Glomerular visceral epithelial cell (primary cell): ENCODE results near the gene SORCS2.

Experiments
- DNase-seq: peaks from one replicate; pipeline ENCODE4 v3.0.0-alpha.2; 2016; ENCODE audit errors: extremely low spot score

SORCS2 gene

DNA sequence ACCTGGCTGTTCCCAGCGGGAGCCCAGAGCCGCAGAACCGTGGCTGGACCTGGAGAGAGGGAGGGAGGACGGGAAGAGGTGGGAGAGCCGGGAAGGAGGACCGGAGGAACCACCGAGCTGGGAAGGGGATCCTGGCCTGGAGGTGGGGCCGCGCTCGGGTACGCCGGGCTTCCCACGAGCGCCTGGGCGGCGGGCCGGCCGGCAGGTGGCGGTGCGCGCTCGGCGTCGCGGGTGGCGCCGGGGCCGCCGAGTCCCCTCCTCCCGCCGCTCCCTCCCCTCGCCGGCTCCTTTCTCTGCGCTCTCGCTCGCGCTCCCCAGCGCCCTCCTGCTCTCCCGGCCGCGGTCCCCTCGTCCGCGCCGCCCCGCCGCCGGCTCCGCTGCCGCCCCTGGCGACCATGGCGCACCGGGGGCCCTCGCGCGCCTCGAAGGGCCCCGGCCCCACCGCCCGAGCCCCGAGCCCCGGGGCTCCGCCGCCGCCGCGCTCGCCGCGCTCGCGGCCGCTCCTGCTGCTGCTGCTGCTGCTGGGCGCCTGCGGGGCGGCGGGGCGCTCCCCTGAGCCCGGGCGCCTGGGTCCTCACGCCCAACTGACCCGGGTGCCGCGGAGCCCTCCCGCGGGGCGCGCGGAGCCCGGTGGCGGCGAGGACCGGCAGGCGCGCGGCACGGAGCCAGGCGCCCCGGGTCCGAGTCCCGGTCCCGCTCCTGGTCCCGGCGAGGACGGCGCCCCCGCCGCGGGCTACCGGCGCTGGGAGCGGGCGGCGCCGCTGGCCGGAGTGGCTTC is at the start of gene SORCS2:
TSS of gene SORCS2 (plus strand) at position 287 of the 778 bp plus-strand sequence.
- DNase-seq, result peak; percentile 74

DNA sequence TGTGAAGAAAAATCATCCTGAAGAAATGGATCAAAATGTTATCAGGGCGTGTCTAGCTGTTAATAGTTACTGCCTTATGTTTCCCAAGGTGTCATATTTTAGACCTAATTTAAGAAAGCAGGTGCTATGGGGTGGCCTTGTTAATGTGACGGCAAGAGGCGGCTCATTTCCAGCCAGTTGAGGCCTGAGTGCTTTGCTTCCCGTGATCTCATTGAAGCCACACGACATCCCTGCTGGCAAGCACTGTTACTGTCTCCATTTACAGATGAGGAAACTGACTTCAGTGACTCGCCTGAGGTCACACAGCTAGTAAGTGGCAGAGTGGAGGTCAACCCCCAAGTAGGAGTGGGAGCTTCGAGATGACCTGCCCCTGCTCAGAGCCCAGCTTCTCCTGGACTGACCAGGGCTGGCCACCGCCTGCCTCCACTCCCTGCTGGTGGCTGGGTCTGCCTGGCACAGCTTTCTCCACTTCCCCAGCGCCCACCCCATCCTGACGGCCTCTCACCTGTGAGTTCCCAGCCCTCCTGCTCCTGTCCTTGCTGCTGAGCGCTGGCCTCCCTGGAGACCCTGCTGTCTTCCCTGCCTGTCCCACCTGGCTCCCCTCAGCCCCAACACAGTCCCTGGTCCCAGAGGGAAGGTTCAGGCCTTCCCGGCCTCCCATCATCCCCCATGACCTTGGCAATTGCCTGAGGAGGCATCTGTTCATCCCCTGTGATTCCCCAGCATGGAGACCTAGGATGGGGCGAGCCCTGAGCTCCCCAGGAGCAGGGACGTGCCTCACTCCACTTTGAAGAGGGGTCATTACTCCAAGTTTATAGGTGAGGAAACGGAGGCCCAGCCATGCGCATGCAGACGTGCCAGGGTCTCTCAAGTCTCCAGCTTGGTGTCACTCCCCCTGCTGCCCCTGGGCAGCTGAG is 47.7 kb upstream of the SORCS2 start:
- no peak for DNase-seq

DNA sequence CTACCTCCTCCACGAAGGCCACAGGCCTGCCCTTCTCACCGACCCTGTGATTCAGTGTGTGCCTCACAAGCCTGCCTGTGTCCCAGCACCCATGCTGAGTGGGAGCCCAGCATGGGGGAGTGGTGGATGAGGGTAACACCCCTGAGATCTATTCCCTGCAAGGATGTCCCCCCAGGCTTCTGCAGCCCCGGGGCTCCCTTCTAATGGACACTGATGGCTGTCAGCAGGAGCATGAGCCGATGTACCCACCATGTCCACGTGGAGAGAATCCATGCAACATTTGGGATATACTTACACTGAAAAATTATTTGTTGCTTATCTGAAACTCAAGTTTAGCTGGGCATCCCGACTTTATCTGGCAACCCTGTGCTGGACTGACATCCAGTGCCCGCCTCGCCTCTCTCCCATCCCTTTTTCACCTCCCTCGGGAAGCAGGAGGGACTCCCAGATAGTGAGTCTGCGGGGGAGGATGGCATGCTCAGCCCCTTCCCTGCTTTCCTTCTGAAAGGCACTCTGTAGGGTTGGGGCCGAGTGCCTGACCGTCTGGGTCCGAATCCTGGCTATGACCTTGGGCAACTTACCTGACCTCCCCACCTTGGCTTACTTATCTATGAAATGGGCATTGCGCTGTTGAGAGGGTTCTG is 46.9 kb upstream of the SORCS2 start:
- no peak for DNase-seq

DNA sequence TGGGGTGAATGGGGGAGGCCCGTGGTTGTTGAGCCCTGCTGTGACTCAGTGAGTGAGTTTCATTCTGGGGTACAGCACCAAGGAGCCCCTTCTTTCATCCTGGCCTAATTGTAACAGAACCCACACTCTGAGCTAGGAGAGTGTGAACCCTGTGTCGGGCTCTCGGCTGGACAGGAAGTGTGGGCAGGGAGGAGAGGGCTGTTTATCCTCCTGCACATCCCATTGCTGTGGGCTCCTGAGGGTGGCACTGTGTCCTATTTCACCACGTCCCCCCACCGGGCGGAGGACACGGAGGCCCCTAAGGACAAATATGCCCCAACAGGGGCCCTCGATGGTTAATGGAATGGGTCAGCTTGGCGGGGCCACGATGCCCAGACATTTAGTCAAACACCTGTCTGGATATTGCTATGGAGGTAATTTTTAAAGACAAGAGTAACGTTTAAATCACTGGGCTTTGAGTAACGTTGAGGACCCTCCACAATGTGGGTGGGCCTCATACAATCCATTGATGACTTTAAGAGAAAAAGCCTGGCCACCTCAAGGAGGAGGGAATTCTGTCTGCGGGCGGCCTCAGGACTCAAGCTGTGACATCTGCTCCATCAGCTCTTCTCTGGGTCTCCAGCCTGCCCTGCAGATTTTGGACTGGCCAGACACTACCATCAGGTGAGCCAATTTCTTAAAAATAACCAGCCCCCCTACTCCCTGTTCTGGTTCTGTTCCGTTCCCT is 46.1 kb upstream of the SORCS2 start:
- DNase-seq, result no peak

DNA sequence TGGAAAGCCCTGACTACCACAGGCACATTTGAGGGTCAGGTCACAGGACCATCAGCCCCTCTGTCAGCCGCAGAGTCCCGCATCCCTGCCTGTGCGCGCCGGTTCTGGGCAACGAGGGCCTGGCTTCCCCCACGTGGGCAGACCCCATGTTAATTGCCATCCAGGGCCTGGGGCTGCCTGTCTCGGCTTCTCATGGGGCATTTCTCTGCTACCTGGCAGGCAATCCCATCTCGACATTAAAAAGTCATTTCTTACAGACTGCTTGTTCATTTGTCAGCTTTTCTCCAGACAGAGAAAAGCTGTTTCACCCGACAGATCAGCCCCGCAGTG is 45.6 kb upstream of the SORCS2 start:
- no peak for DNase-seq

DNA sequence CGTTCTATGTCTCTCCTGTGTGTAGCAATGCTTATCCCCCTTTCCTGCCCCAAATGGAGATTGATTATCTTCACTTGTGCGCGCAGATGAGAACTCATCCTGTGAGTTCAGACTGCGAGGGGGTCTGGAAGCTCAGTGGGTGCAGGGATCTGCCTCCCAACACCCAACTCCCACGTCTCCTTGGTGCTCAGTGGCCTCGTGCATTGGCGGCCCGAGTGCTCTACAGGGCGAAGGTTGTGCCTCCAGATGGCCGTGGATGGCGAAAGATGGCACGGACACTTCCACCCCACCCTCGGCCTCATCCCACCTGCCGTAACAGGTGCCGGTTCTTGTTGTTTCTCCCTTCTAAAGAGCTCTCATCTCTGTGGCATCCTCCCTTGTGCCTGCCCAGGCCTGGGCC is 45.1 kb upstream of the SORCS2 start:
- no peak for DNase-seq

DNA sequence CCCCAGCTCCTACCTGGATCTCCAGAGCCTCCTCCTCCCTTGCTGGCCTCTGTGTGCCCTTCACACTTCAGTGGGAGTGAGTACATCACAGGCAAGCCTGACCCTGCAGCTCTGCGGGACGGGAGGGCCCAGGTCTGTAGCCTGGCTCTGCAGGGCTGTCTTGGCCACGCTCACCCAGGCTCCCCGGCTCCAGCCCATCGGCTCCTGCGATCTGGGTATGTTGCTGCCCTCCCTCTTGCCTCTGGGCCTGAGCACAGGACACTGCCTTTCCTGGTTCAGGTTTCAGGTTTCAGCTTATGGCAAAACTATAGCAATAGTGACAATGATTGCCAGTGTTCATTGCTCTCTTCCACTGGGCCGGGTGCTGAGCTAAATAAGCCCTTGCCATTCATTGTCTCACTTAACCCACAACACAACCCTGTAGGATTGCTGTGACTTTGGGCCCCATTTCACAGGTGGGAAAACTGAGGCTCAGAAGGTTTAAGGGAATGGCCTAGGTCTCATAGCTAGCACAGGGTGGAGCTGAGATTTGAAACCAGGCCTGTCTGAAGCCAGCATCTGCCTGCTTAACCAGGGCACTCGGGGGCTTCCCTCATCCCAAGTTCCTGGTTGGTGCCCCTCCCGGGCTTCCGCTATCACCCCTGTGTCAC is 44.6 kb upstream of the SORCS2 start:
- DNase-seq, result no peak

DNA sequence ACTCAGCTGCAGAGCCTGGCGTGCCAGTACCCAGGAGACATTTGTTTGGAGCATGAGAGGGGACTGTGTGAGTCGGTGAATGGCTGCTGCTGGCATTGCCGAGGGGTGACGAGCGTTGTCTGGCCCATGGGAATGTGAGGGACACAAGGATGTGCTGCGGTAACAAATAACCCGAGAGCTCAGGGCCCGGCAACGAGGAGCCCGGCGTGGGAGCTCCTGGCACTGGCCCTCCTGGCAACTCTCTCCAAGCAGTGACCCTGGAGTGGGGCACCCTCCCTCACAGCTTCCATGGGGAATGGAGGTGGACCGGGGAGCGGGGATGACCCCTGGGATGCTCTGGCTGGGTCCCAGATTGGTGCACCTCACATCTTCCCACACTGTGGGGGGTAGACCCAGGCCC is 44.0 kb upstream of the SORCS2 start:
- DNase-seq, result no peak

DNA sequence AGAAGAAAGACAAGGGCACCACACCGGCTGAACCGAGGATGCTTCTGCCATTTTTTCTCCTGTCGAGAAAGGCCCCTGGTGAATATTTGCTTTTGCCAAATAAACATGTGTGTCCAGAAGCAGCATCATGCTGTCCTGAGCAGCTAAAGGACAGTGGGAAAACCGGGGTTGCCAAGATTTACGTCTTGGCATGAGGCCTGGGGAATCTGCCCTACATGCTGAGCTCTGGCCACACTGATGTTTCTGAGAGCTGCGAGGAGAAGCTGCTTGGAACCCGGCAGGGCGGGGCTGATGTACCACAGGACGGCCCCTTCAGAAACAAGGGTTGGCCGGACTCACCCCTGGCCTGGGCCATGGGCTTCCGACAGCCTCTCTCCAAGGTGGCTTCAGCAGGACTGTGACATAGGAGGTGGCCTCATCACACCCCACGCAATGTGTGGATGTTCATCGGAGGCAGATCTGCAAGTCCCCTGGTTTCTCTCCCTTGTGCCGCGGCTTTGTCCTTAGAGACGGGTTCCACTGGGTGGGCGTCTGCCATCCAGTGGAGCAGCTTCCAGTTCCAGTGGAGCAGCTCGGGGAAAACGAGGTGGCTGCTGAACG is 42.2 kb upstream of the SORCS2 start:
- DNase-seq, result no peak

DNA sequence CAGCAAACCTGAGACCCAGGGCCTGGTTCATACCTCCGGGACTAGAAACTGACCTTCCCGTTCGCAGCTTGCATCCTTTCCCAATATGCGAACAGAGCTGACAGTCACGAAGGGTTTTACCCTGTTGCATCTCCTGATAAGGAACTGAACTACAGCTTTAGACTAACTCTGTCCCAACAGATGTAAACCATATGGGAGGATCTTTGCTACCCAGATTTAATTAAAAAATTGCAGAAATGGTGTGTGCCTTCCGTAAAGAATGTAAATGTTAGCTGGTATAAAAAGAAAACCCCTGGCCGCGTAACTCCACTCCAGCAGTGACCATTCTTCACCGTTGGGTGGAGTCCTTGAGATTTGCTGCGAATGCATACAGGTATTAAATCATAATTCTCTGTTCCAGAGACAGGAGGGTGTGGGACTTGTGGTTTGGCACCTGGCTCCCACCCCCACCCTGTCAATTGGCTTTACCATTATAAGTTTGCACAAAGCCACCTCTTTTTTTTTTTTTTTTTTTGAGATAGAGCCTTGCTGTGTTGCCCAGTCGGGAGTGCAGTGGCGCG is 40.6 kb upstream of the SORCS2 start:
- no peak for DNase-seq

DNA sequence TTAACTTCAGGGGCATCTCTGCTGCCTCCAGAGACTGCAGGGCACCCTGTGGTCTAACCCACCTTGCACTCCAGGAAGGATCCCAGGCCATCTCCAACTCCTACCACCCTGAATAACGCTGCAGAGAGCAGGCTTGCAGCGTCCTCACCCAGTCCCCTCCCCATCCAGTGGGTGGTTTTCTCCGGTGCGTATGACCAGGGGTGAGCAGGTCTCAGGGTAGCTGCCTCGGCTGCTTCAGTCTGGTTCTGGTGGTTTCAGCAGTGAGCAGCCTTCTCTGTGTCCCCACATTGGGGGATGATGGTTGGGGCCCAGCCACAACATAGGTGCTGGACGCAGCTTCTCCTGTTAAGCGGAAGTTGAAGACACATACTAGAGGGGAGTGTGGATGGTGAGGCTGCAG is 38.6 kb upstream of the SORCS2 start:
- DNase-seq, result no peak

DNA sequence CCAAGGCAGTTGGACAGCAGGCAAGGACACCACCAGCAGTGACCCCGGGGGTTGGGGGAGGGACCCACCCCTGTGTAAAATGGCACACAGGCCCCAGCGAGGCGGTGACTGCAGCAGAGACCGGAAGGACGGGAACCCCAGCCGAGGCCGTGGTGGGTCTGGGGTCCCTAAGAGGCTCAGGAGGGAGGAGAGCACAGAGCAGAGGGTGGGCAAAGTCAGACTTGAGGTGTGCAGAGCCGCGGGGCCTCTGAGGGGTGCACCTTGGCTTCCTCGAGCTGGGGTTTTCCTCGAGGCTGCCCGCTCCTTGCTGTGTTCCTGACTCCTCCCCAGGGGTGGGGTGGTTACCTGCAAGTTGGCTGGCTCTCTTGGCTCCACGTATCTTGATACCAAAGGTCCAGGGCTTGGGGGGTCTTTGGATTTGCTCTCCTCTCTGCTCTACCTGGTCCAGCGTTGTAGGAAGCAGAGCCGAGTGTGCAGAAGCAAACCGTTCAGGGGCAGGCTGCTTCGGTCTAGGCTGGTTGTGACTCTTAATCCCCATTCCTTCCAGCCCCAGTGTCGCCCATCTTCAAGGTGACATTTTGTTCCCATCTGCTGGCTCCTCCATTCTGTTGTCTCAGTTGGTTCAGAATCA is 37.9 kb upstream of the SORCS2 start:
- no peak for DNase-seq

DNA sequence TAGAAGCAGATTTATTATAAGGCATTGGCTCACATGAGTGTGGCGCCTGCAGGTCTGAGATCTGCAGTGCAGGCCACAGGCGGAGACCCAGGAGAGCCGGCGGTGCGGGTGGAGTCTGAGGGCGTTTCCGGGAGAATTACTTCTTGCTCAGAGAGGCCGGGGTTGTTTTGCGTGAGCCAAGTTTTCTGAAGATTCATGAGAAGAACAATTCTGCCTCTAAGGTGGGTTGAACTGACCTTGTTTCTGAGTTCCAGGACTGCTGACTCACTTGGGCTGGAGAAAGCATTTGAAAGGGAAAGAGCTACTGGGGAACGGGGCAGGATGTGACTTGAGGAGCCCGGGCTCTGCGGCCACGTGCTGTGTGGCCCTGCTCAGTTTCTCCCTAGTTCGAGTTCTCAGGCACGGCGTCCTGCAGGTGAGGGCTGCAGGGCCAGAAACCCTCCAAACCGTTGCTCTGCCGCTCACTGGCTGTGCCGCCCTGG is 36.7 kb upstream of the SORCS2 start:
- no peak for DNase-seq

DNA sequence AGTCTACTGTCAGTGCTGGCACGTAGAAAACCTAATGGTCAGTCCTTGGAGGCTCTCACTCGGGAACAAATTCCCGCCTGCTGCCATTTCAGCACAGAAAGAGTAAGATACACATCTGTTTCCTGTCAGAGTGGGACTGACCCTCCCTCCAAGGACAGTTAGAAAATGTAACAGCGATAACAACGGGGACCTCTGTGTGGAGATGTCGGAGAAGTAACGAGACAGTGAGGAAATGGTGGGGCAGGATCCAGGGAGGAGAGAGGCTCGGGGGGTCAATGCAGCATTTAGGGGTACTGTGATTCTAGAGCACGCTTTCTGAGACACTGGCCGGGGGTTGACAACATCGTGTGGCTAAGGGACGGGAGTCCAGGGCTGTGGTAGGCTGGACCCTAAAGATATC is 36.0 kb upstream of the SORCS2 start:
- DNase-seq, result no peak

DNA sequence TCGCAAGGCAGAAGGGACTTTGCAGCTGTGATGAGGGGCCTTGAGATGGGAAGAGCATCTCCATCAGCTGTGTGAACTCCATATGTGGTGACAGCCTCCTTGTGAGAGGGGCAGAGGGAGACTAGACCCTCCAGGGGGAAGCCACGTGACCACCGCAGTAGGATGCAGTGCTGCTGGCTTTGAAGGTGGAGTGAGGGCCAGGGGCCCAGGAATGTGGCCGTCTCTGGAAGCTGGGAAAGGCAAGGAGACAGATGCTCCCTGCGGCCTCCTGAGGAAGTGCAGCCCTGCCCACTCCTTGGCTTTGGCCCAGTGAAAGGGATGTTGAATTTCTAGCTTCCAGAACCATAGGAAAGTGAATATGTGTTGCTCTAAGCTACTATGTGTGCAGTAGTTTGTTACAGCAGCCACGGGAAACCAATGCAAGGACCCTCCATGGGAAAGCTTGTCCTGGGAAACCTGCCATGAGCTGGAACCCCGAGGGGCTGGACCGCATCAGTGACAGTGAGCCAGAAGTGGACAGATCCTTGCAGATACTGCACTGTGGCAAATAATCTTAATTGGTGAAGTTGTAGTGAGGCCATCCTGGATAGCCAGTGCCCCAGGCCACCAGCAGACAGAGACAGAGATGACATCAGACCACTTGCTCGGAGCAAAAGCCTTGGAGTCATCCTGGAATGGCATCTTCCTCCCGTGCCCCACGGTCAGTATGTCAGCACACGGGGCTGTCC is 35.4 kb upstream of the SORCS2 start:
- no peak for DNase-seq

DNA sequence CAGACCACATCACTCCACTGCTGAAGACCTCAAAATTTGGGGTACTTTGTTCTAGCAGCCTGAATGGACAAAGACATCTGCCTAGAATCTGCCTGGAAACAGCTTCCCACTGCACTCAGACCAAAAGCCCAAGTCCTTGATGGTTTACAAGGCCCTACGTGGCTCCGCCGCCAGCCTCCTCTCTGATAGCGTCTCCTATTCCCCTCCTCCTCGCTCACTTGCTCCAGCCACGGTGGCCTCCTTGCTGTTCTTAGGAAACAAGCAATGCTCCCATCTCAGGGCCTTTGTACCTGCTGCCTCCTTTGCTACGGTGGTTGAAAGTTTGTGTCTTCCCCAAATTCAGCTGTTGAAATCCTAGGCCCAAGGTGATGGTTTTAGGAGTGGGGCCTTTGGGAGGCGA is 34.7 kb upstream of the SORCS2 start:
- no peak for DNase-seq

DNA sequence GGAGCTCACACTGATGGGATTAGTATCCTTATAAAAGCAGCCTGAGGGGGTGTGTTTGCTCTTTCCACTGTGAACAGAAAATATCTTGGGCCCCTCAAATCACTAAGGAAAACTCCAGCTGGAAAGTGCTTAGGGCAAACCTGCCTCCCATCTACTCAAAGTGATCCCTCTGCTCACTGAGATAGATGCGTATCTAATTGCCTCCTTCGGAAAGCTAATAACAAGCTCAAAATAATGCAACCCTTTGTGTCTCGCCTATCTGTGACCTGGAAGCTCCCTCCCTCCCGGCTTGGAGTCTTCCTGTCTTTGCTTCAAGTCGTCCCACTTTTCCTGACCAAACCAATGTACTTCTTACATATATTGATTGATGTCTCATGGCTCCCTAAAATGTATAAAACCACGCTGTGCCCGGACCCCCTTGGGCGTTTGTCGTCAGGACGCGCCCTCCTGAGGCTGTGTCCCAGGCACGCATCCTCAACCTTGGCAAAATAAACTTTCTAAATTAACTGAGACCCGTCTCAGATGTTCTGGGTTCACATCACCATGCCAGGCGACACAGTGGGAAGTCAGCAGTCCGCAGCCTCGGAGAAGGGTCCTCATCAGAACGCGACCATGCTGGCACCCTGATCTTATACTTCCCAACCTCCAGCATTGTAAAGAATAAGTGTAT is 34.1 kb upstream of the SORCS2 start:
- DNase-seq, result no peak

DNA sequence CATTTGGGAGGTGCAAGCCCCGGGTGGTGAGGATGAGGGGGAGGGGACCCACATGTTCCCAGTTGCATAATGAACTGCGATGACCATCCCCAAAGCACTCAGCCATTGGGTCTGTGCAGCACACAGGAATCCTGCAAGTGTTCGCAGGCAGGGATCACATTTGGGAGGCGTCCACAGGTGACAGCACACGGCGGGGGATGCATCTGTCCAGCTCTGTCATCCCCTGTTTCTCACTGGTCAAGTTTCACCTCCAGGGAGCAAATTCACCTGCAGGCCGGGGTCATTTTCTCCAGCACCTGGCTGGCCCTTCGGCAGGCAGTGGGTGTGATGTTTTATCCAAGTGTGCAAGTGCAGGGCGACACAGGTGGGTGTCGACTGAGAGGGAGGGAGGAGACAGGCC is 33.3 kb upstream of the SORCS2 start:
- no peak for DNase-seq

DNA sequence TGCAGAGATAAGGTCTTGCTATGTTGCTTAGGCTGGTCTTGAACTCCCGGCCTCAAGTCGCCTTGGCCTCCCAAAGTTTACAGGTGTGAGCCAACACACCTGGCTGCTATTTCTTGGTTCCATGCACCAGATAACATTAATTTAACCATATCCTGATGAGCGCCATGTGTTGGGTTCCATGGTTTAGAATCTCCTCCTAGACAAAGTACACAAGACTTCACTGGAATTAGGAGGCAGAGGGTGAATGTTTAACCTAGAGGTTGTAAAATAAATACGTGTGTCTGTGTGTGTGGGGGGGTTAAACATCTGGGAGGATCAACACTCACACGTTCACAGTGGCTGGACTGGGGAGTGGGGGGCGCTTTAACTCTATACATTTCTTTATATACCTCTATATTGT is 32.4 kb upstream of the SORCS2 start:
- DNase-seq, result no peak
